K562 (cell line): Measurements from ENCODE around the gene KRTAP10-8. TPM values are rescaled to one million over a fixed set of nuclear protein-coding genes. Genes with fewer than 3 reads are reported as not detected.

Experiments used
- CXXC5 ChIP-seq: fragments of 250-450 bp; sonication (Bioruptor Pico); IDR thresholded peaks from 2 replicates; pipeline ENCODE4 v1.8.0; 2022; ENCODE audit warnings: inconsistent platforms, mild to moderate bottlenecking, moderate library complexity
- EP400 ChIP-seq: fragments of 450-650 bp; IDR thresholded peaks from 2 replicates; pipeline ENCODE4 v1.6.1; 2017; ENCODE audit warnings: antibody characterized with exemption, mild to moderate bottlenecking, moderate library complexity
- ESRRA ChIP-seq: fragments of 450-650 bp; IDR thresholded peaks from 2 replicates; pipeline ENCODE4 v1.6.1; 2014; ENCODE audit warnings: low read depth, mild to moderate bottlenecking, moderate library complexity, borderline replicate concordance
- FOXM1 ChIP-seq, 2 experiments: fragments of 450-650 bp in 1 of 2; sonication (generic) in 1 of 2; formaldehyde crosslinking in 1 of 2; IDR thresholded peaks; 2 replicates each; pipeline versions ENCODE4 v1.6.1 to v1.9.0; 2017 to 2022; ENCODE audit warnings: low read depth in 2 of 2, mild to moderate bottlenecking in 2 of 2, missing genetic modification reagents in 1 of 2, moderate library complexity in 1 of 2
- HOMEZ ChIP-seq: fragments of 250-450 bp; sonication (Bioruptor Pico); IDR thresholded peaks from 2 replicates; pipeline ENCODE4 v1.4.0; 2020; ENCODE audit warnings: mild to moderate bottlenecking, moderate library complexity
- JUND ChIP-seq, 2 experiments: IDR thresholded peaks; 2 replicates in 1 of 2; 3 replicates in 1 of 2; pipeline ENCODE4 v1.6.1; 2011; ENCODE audit warnings: borderline replicate concordance in 2 of 2, low read depth in 2 of 2, low read length in 2 of 2, improper control_type of control experiment in 1 of 2, missing biosample characterization in 1 of 2, missing genetic modification characterization in 1 of 2, missing genetic modification reagents in 1 of 2
- L3MBTL2 ChIP-seq: fragments of 450-650 bp; IDR thresholded peaks from 2 replicates; pipeline ENCODE4 v1.6.1; 2016; ENCODE audit warnings: mild to moderate bottlenecking, moderate library complexity
- NCOA6 ChIP-seq: fragments of 450-650 bp; IDR thresholded peaks from 2 replicates; pipeline ENCODE4 v1.6.1; 2017; ENCODE audit warnings: mild to moderate bottlenecking
- PHB2 ChIP-seq: fragments of 450-650 bp; IDR thresholded peaks from 2 replicates; pipeline ENCODE4 v1.6.1; 2017; ENCODE audit warnings: low read depth
- SIX5 ChIP-seq, 2 experiments: IDR thresholded peaks; 2 replicates each; pipeline ENCODE4 v1.6.1; 2011; ENCODE audit warnings: low read length in 2 of 2, borderline replicate concordance in 1 of 2, low read depth in 1 of 2, mild to moderate bottlenecking in 1 of 2, moderate library complexity in 1 of 2; ENCODE audit not compliant: insufficient read depth in 1 of 2
- SMAD4 ChIP-seq: fragments of 250-450 bp; sonication (Bioruptor Pico); conservative IDR thresholded peaks from 2 replicates; pipeline ENCODE4 v1.8.0; 2021; ENCODE audit warnings: inconsistent platforms, mild to moderate bottlenecking, moderate library complexity
- TEAD4 ChIP-seq, 2 experiments: sonication (generic) in 1 of 2; formaldehyde crosslinking in 1 of 2; IDR thresholded peaks; 2 replicates each; pipeline versions ENCODE4 v1.6.1 to v1.8.0; 2012 to 2022; ENCODE audit warnings: borderline replicate concordance in 1 of 2, inconsistent platforms in 1 of 2, low read length in 1 of 2, mild to moderate bottlenecking in 1 of 2, missing genetic modification reagents in 1 of 2
- ZKSCAN8 ChIP-seq: fragments of 200-800 bp; sonication (Bioruptor generic); IDR thresholded peaks from 2 replicates; pipeline ENCODE4 v1.6.1; 2016; ENCODE audit warnings: missing genetic modification characterization, missing compliant biosample characterization
- ZNF518B ChIP-seq: fragments of 250-450 bp; sonication (Bioruptor Pico); IDR thresholded peaks from 2 replicates; pipeline ENCODE4 v1.5.0; 2021; ENCODE audit warnings: mild to moderate bottlenecking, moderate library complexity
- ZNF639 ChIP-seq, 2 experiments: fragments of 200-800 bp in 1 of 2; sonication (Bioruptor generic) in 1 of 2; sonication (generic) in 1 of 2; formaldehyde crosslinking in 1 of 2; IDR thresholded peaks in 1 of 2; conservative IDR thresholded peaks in 1 of 2; 2 replicates each; pipeline versions ENCODE4 v1.5.0 to v1.6.1; 2016 to 2020; ENCODE audit warnings: missing compliant biosample characterization in 1 of 2, missing genetic modification characterization in 1 of 2, missing genetic modification reagents in 1 of 2
- ZNF766 ChIP-seq: fragments of 200-800 bp; sonication (Bioruptor generic); conservative IDR thresholded peaks from 2 replicates; pipeline ENCODE4 v1.6.1; 2016; ENCODE audit warnings: missing genetic modification characterization, missing compliant biosample characterization
- polyA plus RNA-seq, 8 experiments: library from polyadenylated mRNA; depleted of rRNA in 4 of 8; stranded (reverse) in 5 of 8; unstranded in 3 of 8; fragments of >200 nt; fragmentation: Nextera tagmentation in 2 of 8; fragmentation: Illumina TruSeq in 1 of 8; extraction: Ambion mirVana in 2 of 8; extraction: Trizol in 1 of 8; gene quantifications; 2 replicates each; pipeline versions ENCODE4 v1.2.1 to v1.2.3, GENCODE V29; 2011 to 2014; ENCODE audit warnings: inconsistent platforms in 1 of 8, missing spikeins in 1 of 8
- total RNA-seq, 7 experiments: library from RNA; depleted of rRNA in 6 of 7; stranded (reverse); fragments of >200 nt in 6 of 7; fragmentation: Illumina TruSeq in 2 of 7; extraction: Trizol in 2 of 7; gene quantifications; 2 replicates each; pipeline versions ENCODE4 v1.2.1 to v1.2.3, GENCODE V29; 2011 to 2021; ENCODE audit warnings: low replicate concordance in 1 of 7

The KRTAP10-8 gene
- total and polyA plus RNA-seq, 9 of the 15 experiments (the other 6 are each of a cell fraction or from before 2014, with no cell fraction given), result not detected

GRCh38 chr21:44593598-44594405 is 18.1 kb upstream of the KRTAP10-8 start (continued):
- no peak for TF ChIP-seq HOMEZ (CRISPR knock-in tag)
- TF ChIP-seq JUND (IDR thresholded peaks at IDR 0.05; ENCODE audit: borderline replicate concordance, low read depth, low read length), result peak; percentile 54
- peak; percentile 33; the same call in 1 of the 3 replicates for TF ChIP-seq JUND (tag; IDR thresholded peaks at IDR 0.05; ENCODE audit: borderline replicate concordance, low read depth, low read length)
- TF ChIP-seq PHB2, result no peak; the same call in 1 of the 2 replicates
- peak; percentile 65; the same call in 1 of the 2 replicates for TF ChIP-seq EP400
- no peak for TF ChIP-seq ZNF518B
- no peak for TF ChIP-seq SIX5 (IDR thresholded peaks at IDR 0.05; ENCODE audit: borderline replicate concordance in 1 of 2, insufficient read depth in 1 of 2, low read depth in 1 of 2, low read length in 2 of 2)
- peak; percentile 90 for TF ChIP-seq L3MBTL2
- TF ChIP-seq TEAD4 (IDR thresholded peaks at IDR 0.05; ENCODE audit: low read length), result peak; percentile 89
- TF ChIP-seq TEAD4 (CRISPR knock-in tag; IDR thresholded peaks at IDR 0.05; ENCODE audit: borderline replicate concordance), result no peak
- peak; percentile 86 for TF ChIP-seq ZKSCAN8 (CRISPR knock-in tag)
- TF ChIP-seq NCOA6, result no peak
- peak; percentile 72; the same call in 1 of the 2 replicates for TF ChIP-seq ESRRA
- peak; percentile 59; the same call in 1 of the 2 replicates for TF ChIP-seq CXXC5 (CRISPR knock-in tag)
- peak; percentile 76 for TF ChIP-seq FOXM1 (IDR thresholded peaks at IDR 0.05; ENCODE audit: low read depth)
- TF ChIP-seq FOXM1 (CRISPR knock-in tag; IDR thresholded peaks at IDR 0.05; ENCODE audit: low read depth), result no peak
- peak; percentile 92 for TF ChIP-seq ZNF766 (CRISPR knock-in tag)
- TF ChIP-seq SMAD4 (CRISPR knock-in tag), result peak; percentile 78
- peak in 1 of 2 experiments; percentile 66; a peak in 2 of 4 replicates for TF ChIP-seq ZNF639 (CRISPR knock-in tag; conservative IDR thresholded peaks at IDR 0.05 in 1 of 2, IDR thresholded peaks at IDR 0.05 in 1 of 2)
